HG03159 (cell line): ENCODE data around the gene IPO9.
"Not testable (repeated sequence)": the region's sequence is repeated elsewhere in the genome, so short reads cannot be mapped to it uniquely, and the experiment has no call there.

Experiments
- ATAC-seq: cut with Tn5 transposase; IDR thresholded peaks from one replicate; pipeline ENCODE4 v1.9.1; 2021; ENCODE audit warnings: mild to moderate bottlenecking, moderate library complexity; ENCODE audit not compliant: unreplicated experiment

Gene IPO9

GRCh38 chr1:201808633-201808990, 20.3 kb upstream of the IPO9 start:
- no peak for ATAC-seq

- no peak for ATAC-seq
These were observed 19.1 kb upstream of the IPO9 start for GRCh38 chr1:201809876-201810275.

GRCh38 chr1:201810466-201811216, 18.3 kb upstream of the IPO9 start:
- ATAC-seq = no peak

GRCh38 chr1:201813226-201813625, 15.7 kb upstream of the IPO9 start:
- no peak for ATAC-seq

- ATAC-seq = no peak
These were observed 12.6 kb upstream of the IPO9 start for GRCh38 chr1:201816309-201816854.

- ATAC-seq = no peak
These were observed 9.8 kb upstream of the IPO9 start for GRCh38 chr1:201818971-201819750.

GRCh38 chr1:201820413-201820812, 8.5 kb upstream of the IPO9 start:
- no peak for ATAC-seq

- ATAC-seq = no peak
These were observed 3.7 kb upstream of the IPO9 start for GRCh38 chr1:201825245-201825644.

GRCh38 chr1:201826830-201827229, 2.1 kb upstream of the IPO9 start:
- no peak for ATAC-seq

- ATAC-seq = no peak
These were observed 1.4 kb upstream of the IPO9 start for GRCh38 chr1:201827321-201828216.

GRCh38 chr1:201828217-201828819, 639 bp upstream of the IPO9 start:
- no peak for ATAC-seq

- ATAC-seq = no peak
These were observed 2.4 kb downstream of the IPO9 start for GRCh38 chr1:201831371-201831770.

- no peak for ATAC-seq
These were observed 5.7 kb downstream of the IPO9 start for GRCh38 chr1:201834621-201835020.

- ATAC-seq = no peak
These were observed 9.4 kb downstream of the IPO9 start for GRCh38 chr1:201838381-201838780.

GRCh38 chr1:201839089-201839488, 10.1 kb downstream of the IPO9 start:
- ATAC-seq = not testable (repeated sequence)

- ATAC-seq = no peak
These were observed 11.1 kb downstream of the IPO9 start for GRCh38 chr1:201840055-201840454.

GRCh38 chr1:201840490-201840889, 11.5 kb downstream of the IPO9 start:
- ATAC-seq = no peak

- no peak for ATAC-seq
These were observed 12.4 kb downstream of the IPO9 start for GRCh38 chr1:201841265-201841912.

- no peak for ATAC-seq
These were observed 13.6 kb downstream of the IPO9 start for GRCh38 chr1:201842472-201843027.
